ENCODE data around the gene RNF224. TPM values are rescaled to one million over a fixed set of nuclear protein-coding genes. Genes with fewer than 3 reads are reported as not detected.
"Not testable (repeated sequence)": the region's sequence is repeated elsewhere in the genome, so short reads cannot be mapped to it uniquely, and the experiment has no call there.

The RNF224 gene
- total RNA-seq, 1 donor from 2014 or later, result not detected

GRCh38 chr9:137236936-137237421, 9.7 kb downstream of the RNF224 start:
- DNase-seq (ENCODE audit: low read depth), result no peak
- H3K4me3 ChIP-seq (ENCODE audit: low read depth, low read length), result no peak overlapping the region
- no peak for TF ChIP-seq CTCF (conservative IDR thresholded peaks at IDR 0.05; ENCODE audit: low read depth, low read length)

- no peak for TF ChIP-seq CTCF (conservative IDR thresholded peaks at IDR 0.05; ENCODE audit: low read depth, low read length)
- DNase-seq (ENCODE audit: low read depth), result no peak
- no peak overlapping the region for H3K4me3 ChIP-seq (ENCODE audit: low read depth, low read length)
These were observed 10.7 kb downstream of the RNF224 start for GRCh38 chr9:137237759-137238726.

- H3K4me3 ChIP-seq (ENCODE audit: low read depth, low read length), result peak overlapping the region; percentile 82
- not testable (repeated sequence) for DNase-seq (ENCODE audit: low read depth)
These were observed 12.4 kb downstream of the RNF224 start for GRCh38 chr9:137239541-137240200.

- DNase-seq (ENCODE audit: low read depth), result no peak
- peak; percentile 13 for TF ChIP-seq CTCF (conservative IDR thresholded peaks at IDR 0.05; ENCODE audit: low read depth, low read length)
- peak overlapping the region; percentile 82 for H3K4me3 ChIP-seq (ENCODE audit: low read depth, low read length)
These were observed 13.1 kb downstream of the RNF224 start for GRCh38 chr9:137240318-137240840.

- no peak for TF ChIP-seq CTCF (conservative IDR thresholded peaks at IDR 0.05; ENCODE audit: low read depth, low read length)
- peak within 1 kb of the TSS; percentile 93 for H3K4me3 ChIP-seq (ENCODE audit: low read depth, low read length)
- peak; percentile 98 for DNase-seq (ENCODE audit: low read depth)
These were observed 13.7 kb downstream of the RNF224 start, which contains the start of gene TUBB4B for GRCh38 chr9:137240841-137241489. TUBB4B (plus strand) TSS chr9:137241287; CDS start chr9:137241361, 74 bp downstream.

GRCh38 chr9:137241490-137242268, 14.4 kb downstream of the RNF224 start:
- no peak for DNase-seq (ENCODE audit: low read depth)
- no peak for TF ChIP-seq CTCF (conservative IDR thresholded peaks at IDR 0.05; ENCODE audit: low read depth, low read length)
- H3K4me3 ChIP-seq (ENCODE audit: low read depth, low read length), result peak overlapping the region; percentile 93

Measured in epithelial cell of proximal tubule (primary cell).